Erythroblast (primary cell): Measurements from ENCODE around the gene BLTP3B.

ENCODE experiments used
- GATA1 ChIP-seq: IDR thresholded peaks from 2 replicates; pipeline ENCODE4 v1.6.1; 2011; ENCODE audit warnings: low read depth, mild to moderate bottlenecking, control low read depth, low read length, moderate library complexity
- POLR2A ChIP-seq: IDR thresholded peaks from 2 replicates; pipeline ENCODE4 v1.6.1; 2011; ENCODE audit warnings: mild to moderate bottlenecking, low read length

GRCh38 chr12:100165356-100165755 lies 22.7 kb upstream of the BLTP3B start:
- TF ChIP-seq POLR2A (no peak), GATA1 (no peak)
